Panc1 (cell line): ENCODE measurements around the gene PSTK. TPM values are rescaled to one million over a fixed set of nuclear protein-coding genes. Genes with fewer than 3 reads are reported as not detected.

Experiments used
- ATAC-seq: fragments of 200-7000 bp; cut with Tn5 transposase; 2 replicates; pipeline ENCODE4 v1.9.1; 2020; ENCODE audit warnings: mild to moderate bottlenecking, moderate library complexity
- BruUV-seq: library from RNA; stranded (reverse); fragments of 400-500 nt; replicated peaks from 2 replicates; lab custom pipeline; 2021; lab: Mats Ljungman, UMichigan
- CTCF ChIA-PET: fragments of 300-600 bp; sonication (Branson Sonifier 250); formaldehyde crosslinking; loops from one replicate; lab custom pipeline; 2022; ENCODE audit warnings: antibody characterized with exemption; lab: Charles Lee
- POLR2A ChIA-PET: fragments of 300-600 bp; sonication (Branson Sonifier 250); formaldehyde crosslinking; loops from one replicate; lab custom pipeline; 2022; ENCODE audit warnings: antibody characterized with exemption; lab: Charles Lee
- DNase-seq: peaks from one replicate; pipeline ENCODE4 v3.0.0-alpha.2; 2010; ENCODE audit warnings: low read depth, low spot score
- H3K27ac ChIP-seq: 2 replicates; pipeline ENCODE4 v1.5.1; 2011; ENCODE audit warnings: mild to moderate bottlenecking, low read length, inconsistent platforms
- H3K27me3 ChIP-seq: fragments of 200-500 bp; sonication (Bioruptor generic); 2 replicates; pipeline ENCODE4 v1.6.0; 2014; ENCODE audit warnings: low read length, inconsistent platforms; ENCODE audit not compliant: control insufficient read depth, insufficient read depth
- H3K36me3 ChIP-seq: fragments of 200-500 bp; sonication (Bioruptor generic); 2 replicates; pipeline ENCODE4 v1.5.1; 2014; ENCODE audit warnings: inconsistent platforms, mild to moderate bottlenecking, low read length, moderate library complexity; ENCODE audit not compliant: control insufficient read depth, insufficient read depth
- H3K4me1 ChIP-seq: 2 replicates; pipeline ENCODE4 v1.5.1; 2011; ENCODE audit warnings: inconsistent platforms, mild to moderate bottlenecking, low read length, moderate library complexity; ENCODE audit not compliant: control insufficient read depth, insufficient read depth
- H3K4me3 ChIP-seq, 2 experiments: 2 replicates each; pipeline ENCODE4 v1.5.1; 2011 to 2012; ENCODE audit warnings: low read depth in 2 of 2, low read length in 2 of 2, mild to moderate bottlenecking in 2 of 2, inconsistent platforms in 1 of 2, moderate library complexity in 1 of 2
- H3K9me3 ChIP-seq: fragments of 200-500 bp; sonication (Bioruptor generic); 2 replicates; pipeline ENCODE4 v1.5.1; 2014; ENCODE audit warnings: low read depth, mild to moderate bottlenecking, inconsistent platforms, low read length, moderate library complexity; ENCODE audit not compliant: control insufficient read depth, insufficient read depth
- POLR2AphosphoS5 ChIP-seq: IDR thresholded peaks from 2 replicates; pipeline ENCODE4 v1.6.1; 2012; ENCODE audit warnings: mild to moderate bottlenecking, low read depth, low read length, moderate library complexity
- REST ChIP-seq, 2 experiments: IDR thresholded peaks; 2 replicates each; pipeline ENCODE4 v1.6.1; 2011 to 2012; ENCODE audit warnings: low read depth in 2 of 2, control low read depth in 1 of 2, low read length in 1 of 2, mild to moderate bottlenecking in 1 of 2, moderate library complexity in 1 of 2; ENCODE audit not compliant: insufficient read depth in 1 of 2
- SIN3A ChIP-seq: IDR thresholded peaks from 2 replicates; pipeline ENCODE4 v1.6.1; 2012; ENCODE audit warnings: low read depth, mild to moderate bottlenecking, low read length, moderate library complexity, borderline replicate concordance; ENCODE audit not compliant: insufficient read depth
- TCF7L2 ChIP-seq: IDR thresholded peaks from 2 replicates; pipeline ENCODE4 v1.6.1; 2011; ENCODE audit warnings: mild to moderate bottlenecking, low read depth, low read length, inconsistent platforms
- in situ Hi-C: cut with HindIII; loops from 2 replicates; pipeline ENCODE4 v1.10.0; 2016; ENCODE audit warnings: low sequenced_read_pairs, low pct_unique_long_range_greater_than_20kb
- intact Hi-C: fragments of 100-400 bp; cut with micrococcal nuclease; formaldehyde crosslinking; loops from one replicate; pipeline ENCODE4 v1.10.0; 2022; ENCODE audit not compliant: unreplicated experiment
- total RNA-seq: library from RNA; stranded (reverse); gene quantifications from one replicate; pipeline ENCODE4 v1.2.1, GENCODE V29; 2021; ENCODE audit not compliant: unreplicated experiment
- TF ChIP-seq, protein P1 (sequence below): fragments of 450-650 bp; IDR thresholded peaks from 2 replicates; pipeline ENCODE4 v1.5.1; 2017; ENCODE audit warnings: mild to moderate bottlenecking

The PSTK gene
- total RNA-seq, 1 experiment from 2014 or later: 15.8 TPM

DNA sequence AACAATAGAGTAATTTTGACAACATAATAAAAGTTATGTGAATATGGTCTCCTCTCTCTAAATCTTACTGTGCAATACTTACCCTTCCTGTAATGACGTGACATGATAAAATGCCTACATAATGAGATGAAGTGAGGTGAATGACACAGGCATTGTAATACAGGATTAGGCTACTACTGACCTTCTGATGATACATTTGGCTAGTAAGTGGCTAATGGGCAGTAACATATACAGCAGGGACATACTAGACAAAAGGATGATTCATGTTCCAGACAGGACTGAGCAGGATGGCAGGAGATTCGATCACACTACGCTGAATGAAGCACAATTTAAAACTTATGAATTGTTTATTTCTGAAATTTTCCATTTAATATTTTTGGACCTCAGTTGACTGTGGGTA is 30.9 kb upstream of the PSTK start:
- in situ Hi-C loops: no loop called here
- BruUV-seq: no TSS peak

DNA sequence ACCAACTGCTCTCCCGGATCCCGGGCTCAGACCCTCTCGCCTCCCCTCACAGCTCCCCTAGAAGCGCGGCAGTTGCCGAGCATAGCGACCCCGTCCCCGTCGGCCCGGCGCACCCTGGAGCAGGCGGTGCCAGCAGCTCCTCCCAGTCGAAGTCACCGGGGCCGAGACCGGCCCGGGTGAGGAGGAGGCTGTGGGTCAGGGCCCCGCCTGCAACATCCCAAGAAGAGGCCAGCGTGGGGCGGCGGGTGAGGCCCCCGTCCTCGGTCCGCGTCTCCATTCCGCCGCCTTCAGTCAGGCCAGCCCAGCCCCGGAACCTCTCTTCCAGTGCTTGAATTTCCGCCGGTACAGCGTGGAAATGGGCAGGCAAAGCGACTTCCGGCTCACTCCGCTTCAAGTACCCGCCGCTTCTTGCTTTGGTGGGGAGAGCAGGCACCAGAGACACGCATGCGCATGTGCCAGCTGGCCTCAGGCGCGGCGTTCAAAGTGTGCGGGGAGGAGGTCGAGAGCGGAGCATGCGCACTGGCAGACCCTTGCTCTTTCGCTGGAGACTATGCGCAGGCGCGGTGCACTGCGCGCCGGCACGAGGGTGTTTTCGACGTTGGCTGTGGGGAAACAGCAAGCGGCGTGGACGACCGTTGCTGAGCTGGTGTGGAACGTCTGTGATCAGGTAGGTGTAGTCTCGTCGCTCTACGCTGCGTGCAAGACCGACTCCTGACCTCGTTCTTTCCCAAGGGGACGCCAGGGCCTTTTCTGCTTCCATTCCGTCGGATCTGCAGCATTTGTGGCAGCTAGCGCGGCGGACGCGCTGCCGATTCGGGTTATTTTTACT is 26.1 kb upstream of the PSTK start, which contains the start of gene C10orf88:
C10orf88 (minus strand) TSS at position 326 of the 829 bp plus-strand sequence; CDS start at position 277, 49 bp downstream.
- BruUV-seq: no TSS peak
- peak; percentile 97 for DNase-seq
- H3K36me3 ChIP-seq: peaks cover 16% of the 10 kb centered on the region; the same call in 1 of the 2 replicates
- H3K27ac ChIP-seq: peak within 1 kb of the TSS; percentile 85
- H3K27me3 ChIP-seq: no peaks in the 10 kb centered on the region
- ChIA-PET POLR2A (interaction anchor here (0.6 to 0.7 kb wide), 2 partner anchors 110 to 553 kb away, joined by 3 to 6 read pairs; no protein-coding TSS in a partner anchor), CTCF (interaction anchor here (0.6 kb wide), 1 partner anchor 19 kb away, joined by 3 read pairs; no protein-coding TSS in a partner anchor)
- H3K4me1 ChIP-seq: peaks cover 23% of the 10 kb centered on the region
- intact Hi-C loops (no loop called here), in situ Hi-C loops (no loop called here)
- H3K9me3 ChIP-seq: peaks cover 3% of the 10 kb centered on the region; the same call in 1 of the 2 replicates
- peak within 1 kb of the TSS; percentile 87 to 91 for H3K4me3 ChIP-seq
- ATAC-seq: peak; percentile 100
- peak; percentile 84; the same call in 1 of the 2 replicates for TF ChIP-seq SIN3A
- peak in 1 of 2 experiments; percentile 32; a peak in 1 of 4 replicates for TF ChIP-seq REST (IDR thresholded peaks at IDR 0.05; ENCODE audit: insufficient read depth in 1 of 2, low read depth in 2 of 2, low read length in 1 of 2)
- TF ChIP-seq POLR2AphosphoS5: peak; percentile 89
- peak; percentile 98 for TF ChIP-seq TCF7L2
- TF ChIP-seq, protein P1, sequence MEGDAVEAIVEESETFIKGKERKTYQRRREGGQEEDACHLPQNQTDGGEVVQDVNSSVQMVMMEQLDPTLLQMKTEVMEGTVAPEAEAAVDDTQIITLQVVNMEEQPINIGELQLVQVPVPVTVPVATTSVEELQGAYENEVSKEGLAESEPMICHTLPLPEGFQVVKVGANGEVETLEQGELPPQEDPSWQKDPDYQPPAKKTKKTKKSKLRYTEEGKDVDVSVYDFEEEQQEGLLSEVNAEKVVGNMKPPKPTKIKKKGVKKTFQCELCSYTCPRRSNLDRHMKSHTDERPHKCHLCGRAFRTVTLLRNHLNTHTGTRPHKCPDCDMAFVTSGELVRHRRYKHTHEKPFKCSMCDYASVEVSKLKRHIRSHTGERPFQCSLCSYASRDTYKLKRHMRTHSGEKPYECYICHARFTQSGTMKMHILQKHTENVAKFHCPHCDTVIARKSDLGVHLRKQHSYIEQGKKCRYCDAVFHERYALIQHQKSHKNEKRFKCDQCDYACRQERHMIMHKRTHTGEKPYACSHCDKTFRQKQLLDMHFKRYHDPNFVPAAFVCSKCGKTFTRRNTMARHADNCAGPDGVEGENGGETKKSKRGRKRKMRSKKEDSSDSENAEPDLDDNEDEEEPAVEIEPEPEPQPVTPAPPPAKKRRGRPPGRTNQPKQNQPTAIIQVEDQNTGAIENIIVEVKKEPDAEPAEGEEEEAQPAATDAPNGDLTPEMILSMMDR: no peak

More for the DNA sequence above, 30.9 kb upstream of the PSTK start:
- intact Hi-C loops: no loop called here
- no peak for TF ChIP-seq SIN3A
- TF ChIP-seq, protein P1: no peak
- TF ChIP-seq TCF7L2: no peak
- no peak for TF ChIP-seq REST (IDR thresholded peaks at IDR 0.05; ENCODE audit: insufficient read depth in 1 of 2, low read depth in 2 of 2, low read length in 1 of 2)
- TF ChIP-seq POLR2AphosphoS5: no peak
- ChIA-PET CTCF (no interaction called here), POLR2A (no interaction called here)
- Histone ChIP-seq H3K4me3 (no peak overlapping the region), H3K27ac (no peak overlapping the region), H3K4me1 (peaks cover 9% of the 10 kb centered on the region; the same call in 1 of the 2 replicates), H3K27me3 (no peaks in the 10 kb centered on the region), H3K36me3 (peaks cover 31% of the 10 kb centered on the region), H3K9me3 (no peaks in the 10 kb centered on the region)
- ATAC-seq (no peak), DNase-seq (no peak)
